GM21576 (cell line): ENCODE results near the gene CFAP20DC.
"Not testable (repeated sequence)": the region's sequence is repeated elsewhere in the genome, so short reads cannot be mapped to it uniquely, and the experiment has no call there.

Source experiments
- ATAC-seq: cut with Tn5 transposase; IDR thresholded peaks from one replicate; pipeline ENCODE4 v1.9.1; 2021; ENCODE audit warnings: mild to moderate bottlenecking, moderate library complexity; ENCODE audit not compliant: unreplicated experiment

CFAP20DC gene

DNA sequence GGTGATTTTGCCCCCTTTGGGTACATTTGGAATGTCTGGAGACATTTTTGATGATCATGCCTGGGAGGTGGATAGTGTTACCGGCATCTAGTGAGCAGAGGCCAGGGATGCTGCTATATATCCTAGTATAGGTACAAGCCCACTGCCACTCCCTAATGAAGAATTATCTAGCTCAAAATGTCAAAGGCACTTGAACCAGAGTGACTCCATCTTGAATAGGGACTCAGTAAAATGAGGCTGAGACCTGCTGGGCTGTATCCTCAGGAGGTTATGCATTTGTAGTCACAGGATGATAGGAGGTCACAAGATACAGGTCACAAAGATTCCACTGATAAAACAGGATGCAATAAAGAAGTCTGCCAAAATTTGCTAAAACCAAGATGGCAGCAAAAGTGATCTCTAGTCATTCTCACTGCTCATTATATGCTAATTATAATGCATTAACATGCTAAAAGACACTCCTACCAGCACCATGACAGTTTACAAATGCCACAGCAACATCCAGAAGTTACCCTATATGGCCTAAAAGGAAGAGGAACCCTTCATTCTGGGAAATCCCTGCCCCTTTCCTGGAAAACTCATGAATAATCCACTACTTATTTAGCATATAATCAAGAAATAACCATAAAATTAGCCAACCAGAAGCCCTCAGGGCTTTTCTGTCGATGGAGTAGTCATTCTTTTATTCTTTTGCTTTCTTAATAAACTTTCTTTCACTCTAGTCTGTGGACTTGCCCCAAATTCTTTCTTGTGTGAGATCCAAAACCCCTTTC, 343.2 kb downstream of the CFAP20DC start:
- ATAC-seq: no peak

GRCh38 chr3:58704745-58705144, 345.1 kb downstream of the CFAP20DC start:
- ATAC-seq: no peak

- ATAC-seq: not testable (repeated sequence)
Measured at GRCh38 chr3:58704304-58704703, 345.5 kb downstream of the CFAP20DC start.

DNA sequence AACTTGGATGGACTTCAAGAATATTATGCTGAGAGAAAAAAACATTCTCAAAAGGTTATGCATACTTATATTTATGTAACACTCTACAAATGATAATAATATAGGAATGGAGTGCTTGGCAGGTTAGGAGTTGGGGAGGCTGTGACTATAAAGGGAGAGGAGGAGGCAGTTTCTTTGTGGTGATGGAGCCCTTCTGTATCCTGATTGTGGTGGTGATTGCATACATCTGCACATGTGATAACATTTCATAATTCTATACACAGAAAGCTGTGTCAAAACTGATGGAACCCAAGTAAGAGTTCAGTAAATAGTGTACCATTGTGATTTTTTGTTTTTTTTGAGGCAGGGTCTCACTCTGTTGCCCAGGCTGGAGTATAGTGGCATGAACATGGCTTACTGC, 351.6 kb downstream of the CFAP20DC start:
- no peak for ATAC-seq

DNA sequence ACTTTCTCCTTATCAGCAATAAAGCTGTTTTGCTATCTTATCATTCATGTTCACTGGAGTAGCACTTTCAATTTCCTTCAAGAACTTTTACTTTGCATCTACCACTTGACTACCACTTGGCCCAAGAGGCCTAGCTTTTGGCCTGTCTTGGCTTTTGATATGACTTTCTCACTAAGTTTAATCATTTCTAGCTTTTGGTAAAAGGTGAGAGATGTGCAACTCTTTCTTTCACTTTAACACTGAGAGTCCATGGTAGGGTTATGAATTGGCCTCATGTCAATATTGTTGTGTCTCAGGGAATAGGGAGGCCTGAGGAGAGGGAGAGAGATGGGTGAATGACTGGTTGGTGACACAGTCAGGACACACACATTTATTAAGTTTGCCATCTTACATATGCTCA, 352.3 kb downstream of the CFAP20DC start:
- ATAC-seq: no peak

GRCh38 chr3:58696813-58697212, 353.0 kb downstream of the CFAP20DC start:
- ATAC-seq: not testable (repeated sequence)

GRCh38 chr3:58696093-58696492, 353.7 kb downstream of the CFAP20DC start:
- ATAC-seq: no peak

DNA sequence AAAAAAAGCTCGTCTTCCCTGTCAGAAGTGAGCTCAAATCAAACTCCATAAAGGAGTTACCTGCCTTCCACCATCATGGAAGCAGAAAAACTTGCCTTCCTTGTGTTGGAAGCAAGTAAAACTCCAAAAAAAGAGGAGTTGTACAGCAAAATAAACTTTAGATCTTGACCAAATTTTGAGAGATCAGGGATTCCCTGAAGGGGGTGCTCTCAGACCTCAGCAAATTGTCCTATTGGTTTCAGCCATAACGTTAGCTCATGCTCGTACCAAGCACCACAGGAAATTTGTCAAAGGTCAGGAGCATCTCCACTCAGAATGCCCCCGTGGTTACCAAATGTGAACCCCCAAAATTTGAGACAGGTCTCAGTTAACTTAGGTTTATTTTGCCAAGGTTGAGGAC, 354.5 kb downstream of the CFAP20DC start:
- ATAC-seq: not testable (repeated sequence)

- ATAC-seq: no peak
Measured at GRCh38 chr3:58693940-58694850, 355.6 kb downstream of the CFAP20DC start.

DNA sequence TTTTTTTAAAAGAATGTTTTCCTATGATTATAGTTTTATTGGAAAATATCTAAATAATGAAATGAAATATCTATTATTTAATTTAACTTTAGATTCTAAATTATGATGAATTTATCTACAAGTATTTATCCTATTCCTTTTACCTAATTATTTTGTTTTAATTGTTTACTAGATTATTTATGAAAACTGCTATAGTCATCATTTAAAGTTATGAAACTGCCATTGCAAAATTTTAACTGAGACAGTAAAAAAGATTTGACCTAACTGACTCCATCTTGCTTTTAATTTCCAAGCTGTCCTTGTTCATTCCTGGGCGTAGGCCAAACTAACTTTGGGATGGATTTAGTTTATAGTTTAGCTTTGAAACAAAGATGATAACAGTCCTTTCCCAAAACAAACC, 357.3 kb downstream of the CFAP20DC start:
- no peak for ATAC-seq
